SK-N-SH treated with all-trans-retinoic acid at 6 μM for 48 hours (cell line): ENCODE measurements around the gene SLC26A9.

ENCODE experiments used
- ATAC-seq: fragments of 200-7000 bp; cut with Tn5 transposase; 3 replicates; pipeline ENCODE4 v1.9.1; 2020; ENCODE audit warnings: mild to moderate bottlenecking, moderate library complexity
- ARNTL ChIP-seq: fragments of 450-650 bp; formaldehyde crosslinking; IDR thresholded peaks from 2 replicates; pipeline ENCODE4 v1.5.0; 2020; ENCODE audit warnings: low read depth, mild to moderate bottlenecking, moderate library complexity, borderline replicate concordance
- BACH2 ChIP-seq: fragments of 250-450 bp; sonication (Bioruptor Pico); IDR thresholded peaks from 2 replicates; pipeline ENCODE4 v1.9.0; 2021; ENCODE audit warnings: mild to moderate bottlenecking, borderline replicate concordance
- CREB5 ChIP-seq: fragments of 250-450 bp; sonication (Bioruptor Pico); IDR thresholded peaks from 2 replicates; pipeline ENCODE4 v1.5.1; 2020; ENCODE audit warnings: low read depth, mild to moderate bottlenecking, moderate library complexity
- CSDC2 ChIP-seq: fragments of 250-450 bp; sonication (Bioruptor Pico); IDR thresholded peaks from 2 replicates; pipeline ENCODE4 v1.5.0; 2020; ENCODE audit warnings: mild to moderate bottlenecking, moderate library complexity
- CSRNP3 ChIP-seq: fragments of 250-450 bp; sonication (Bioruptor Pico); IDR thresholded peaks from 2 replicates; pipeline ENCODE4 v1.5.1; 2021; ENCODE audit warnings: mild to moderate bottlenecking, moderate library complexity
- ESRRG ChIP-seq: fragments of 250-450 bp; sonication (Bioruptor Pico); IDR thresholded peaks from 2 replicates; pipeline ENCODE4 v1.6.1; 2021; ENCODE audit warnings: mild to moderate bottlenecking
- GLIS3 ChIP-seq: fragments of 250-450 bp; sonication (Bioruptor Pico); IDR thresholded peaks from 2 replicates; pipeline ENCODE4 v1.5.0; 2020; ENCODE audit warnings: mild to moderate bottlenecking, moderate library complexity
- ISL1 ChIP-seq: fragments of 250-450 bp; sonication (Bioruptor Pico); IDR thresholded peaks from 2 replicates; pipeline ENCODE4 v2.1.2; 2022; ENCODE audit warnings: mild to moderate bottlenecking, moderate library complexity
- OSR1 ChIP-seq: fragments of 250-450 bp; sonication (Bioruptor Pico); IDR thresholded peaks from 2 replicates; pipeline ENCODE4 v1.8.0; 2022; ENCODE audit warnings: moderate library complexity, mild to moderate bottlenecking, inconsistent platforms
- POU6F1 ChIP-seq: fragments of 250-450 bp; sonication (Bioruptor Pico); IDR thresholded peaks from 2 replicates; pipeline ENCODE4 v1.8.0; 2021; ENCODE audit warnings: low read depth, mild to moderate bottlenecking, moderate library complexity, borderline replicate concordance
- PPARA ChIP-seq: fragments of 250-450 bp; sonication (Bioruptor Pico); IDR thresholded peaks from 2 replicates; pipeline ENCODE4 v1.5.0; 2020; ENCODE audit warnings: mild to moderate bottlenecking, borderline replicate concordance
- RARB ChIP-seq: fragments of 250-450 bp; sonication (Bioruptor Pico); IDR thresholded peaks from 2 replicates; pipeline ENCODE4 v1.8.0; 2021; ENCODE audit warnings: mild to moderate bottlenecking, moderate library complexity
- SNAI2 ChIP-seq: fragments of 250-450 bp; sonication (Bioruptor Pico); IDR thresholded peaks from 2 replicates; pipeline ENCODE4 v1.5.0; 2020; ENCODE audit warnings: mild to moderate bottlenecking, moderate library complexity
- TCF4 ChIP-seq: fragments of 250-450 bp; sonication (Bioruptor Pico); IDR thresholded peaks from 2 replicates; pipeline ENCODE4 v1.8.0; 2021; ENCODE audit warnings: mild to moderate bottlenecking, moderate library complexity, borderline replicate concordance
- TSHZ2 ChIP-seq: fragments of 250-450 bp; sonication (Bioruptor Pico); IDR thresholded peaks from 2 replicates; pipeline ENCODE4 v1.5.0; 2020; ENCODE audit warnings: mild to moderate bottlenecking, moderate library complexity
- ZC3H10 ChIP-seq: fragments of 250-450 bp; sonication (Bioruptor Pico); IDR thresholded peaks from 2 replicates; pipeline ENCODE4 v1.5.1; 2021; ENCODE audit warnings: mild to moderate bottlenecking, moderate library complexity
- ZFP3 ChIP-seq: fragments of 250-450 bp; sonication (Bioruptor Pico); IDR thresholded peaks from 2 replicates; pipeline ENCODE4 v1.5.0; 2020; ENCODE audit warnings: mild to moderate bottlenecking, moderate library complexity
- ZFP30 ChIP-seq: fragments of 450-650 bp; formaldehyde crosslinking; IDR thresholded peaks from 2 replicates; pipeline ENCODE4 v1.5.0; 2022; ENCODE audit warnings: mild to moderate bottlenecking, moderate library complexity
- ZNF565 ChIP-seq: fragments of 450-650 bp; formaldehyde crosslinking; conservative IDR thresholded peaks from 2 replicates; pipeline ENCODE4 v1.5.0; 2020; ENCODE audit warnings: low read depth, mild to moderate bottlenecking, moderate library complexity
- ZNF70 ChIP-seq: fragments of 450-650 bp; formaldehyde crosslinking; IDR thresholded peaks from 2 replicates; pipeline ENCODE4 v1.5.0; 2020; ENCODE audit warnings: mild to moderate bottlenecking, moderate library complexity
- ZNF8 ChIP-seq: fragments of 450-650 bp; formaldehyde crosslinking; IDR thresholded peaks from 2 replicates; pipeline ENCODE4 v1.5.0; 2020; ENCODE audit warnings: mild to moderate bottlenecking, moderate library complexity

SLC26A9 gene

GRCh38 chr1:205883792-205884191 is 59.5 kb downstream of the SLC26A9 start:
- no peak for ATAC-seq
- TF ChIP-seq SNAI2, result no peak
- TF ChIP-seq ARNTL (CRISPR knock-in tag), result no peak
- no peak for TF ChIP-seq ZC3H10 (CRISPR knock-in tag)
- no peak for TF ChIP-seq CREB5 (CRISPR knock-in tag)
- TF ChIP-seq OSR1, result no peak
- no peak for TF ChIP-seq TSHZ2 (CRISPR knock-in tag)
- no peak for TF ChIP-seq CSDC2
- no peak for TF ChIP-seq ESRRG (CRISPR knock-in tag)
- no peak for TF ChIP-seq GLIS3
- TF ChIP-seq ZNF565 (CRISPR knock-in tag), result no peak
- TF ChIP-seq ZNF8 (CRISPR knock-in tag), result no peak
- TF ChIP-seq PPARA (CRISPR knock-in tag), result no peak
- TF ChIP-seq ISL1 (CRISPR knock-in tag), result no peak
- TF ChIP-seq TCF4, result no peak

- TF ChIP-seq RARB (CRISPR knock-in tag) (no peak), SNAI2 (no peak), ARNTL (CRISPR knock-in tag) (no peak), GLIS3 (no peak), ZNF8 (CRISPR knock-in tag) (no peak), CSRNP3 (CRISPR knock-in tag) (no peak), TSHZ2 (CRISPR knock-in tag) (no peak), CSDC2 (no peak), ZNF70 (CRISPR knock-in tag) (no peak), ZC3H10 (CRISPR knock-in tag) (no peak), POU6F1 (CRISPR knock-in tag) (no peak), ZFP30 (no peak)
- TF ChIP-seq, all 23 proteins: peak for 0
- ATAC-seq, result no peak
Measured at GRCh38 chr1:205880923-205881322, 62.3 kb downstream of the SLC26A9 start.

- TF ChIP-seq SNAI2 (no peak), ZC3H10 (CRISPR knock-in tag) (no peak), ZNF70 (CRISPR knock-in tag) (no peak), ESRRG (CRISPR knock-in tag) (no peak), CSRNP3 (CRISPR knock-in tag) (no peak), RARB (CRISPR knock-in tag) (no peak), TSHZ2 (CRISPR knock-in tag) (no peak), TCF4 (no peak), ZFP3 (CRISPR knock-in tag) (no peak), ZNF8 (CRISPR knock-in tag) (no peak), ISL1 (CRISPR knock-in tag) (no peak), ZFP30 (no peak), BACH2 (CRISPR knock-in tag) (no peak), CSDC2 (no peak), GLIS3 (no peak), PPARA (CRISPR knock-in tag) (no peak)
- no peak for ATAC-seq
Measured at GRCh38 chr1:205879974-205880373, 63.3 kb downstream of the SLC26A9 start.
